Neural progenitor cell (in vitro differentiated cells): Measurements from ENCODE around the gene MORN5.

Experiments used
- EZH2 ChIP-seq: fragments of 200-600 bp; sonication (generic); IDR thresholded peaks from 2 replicates; pipeline ENCODE4 v1.6.1; 2017; ENCODE audit warnings: antibody characterized with exemption, mild to moderate bottlenecking, moderate library complexity
- TF ChIP-seq, protein P1 (sequence below): fragments of 200-600 bp; sonication (generic); IDR thresholded peaks from 2 replicates; pipeline ENCODE4 v1.5.1; 2017; ENCODE audit warnings: antibody characterized with exemption, mild to moderate bottlenecking

DNA sequence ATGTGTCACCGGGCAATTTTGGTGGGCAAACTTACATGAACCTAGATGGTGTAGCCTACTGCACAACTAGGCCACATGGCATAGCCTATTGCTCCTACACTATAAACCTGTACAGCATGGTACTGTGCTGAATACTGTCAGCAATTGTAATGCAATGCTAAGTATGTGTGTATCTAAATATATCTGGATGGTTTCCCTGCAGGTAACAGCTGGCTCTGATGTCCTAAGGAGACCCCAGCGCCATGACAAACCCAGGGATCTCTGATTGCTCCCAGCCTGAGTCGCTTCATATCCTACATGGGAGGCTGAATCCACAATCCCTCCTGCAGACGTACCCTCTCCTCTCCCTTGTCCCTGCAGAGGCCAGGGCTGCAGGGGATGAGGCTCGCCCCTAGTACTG is 40.0 kb upstream of the MORN5 start:
- TF ChIP-seq, protein P1, sequence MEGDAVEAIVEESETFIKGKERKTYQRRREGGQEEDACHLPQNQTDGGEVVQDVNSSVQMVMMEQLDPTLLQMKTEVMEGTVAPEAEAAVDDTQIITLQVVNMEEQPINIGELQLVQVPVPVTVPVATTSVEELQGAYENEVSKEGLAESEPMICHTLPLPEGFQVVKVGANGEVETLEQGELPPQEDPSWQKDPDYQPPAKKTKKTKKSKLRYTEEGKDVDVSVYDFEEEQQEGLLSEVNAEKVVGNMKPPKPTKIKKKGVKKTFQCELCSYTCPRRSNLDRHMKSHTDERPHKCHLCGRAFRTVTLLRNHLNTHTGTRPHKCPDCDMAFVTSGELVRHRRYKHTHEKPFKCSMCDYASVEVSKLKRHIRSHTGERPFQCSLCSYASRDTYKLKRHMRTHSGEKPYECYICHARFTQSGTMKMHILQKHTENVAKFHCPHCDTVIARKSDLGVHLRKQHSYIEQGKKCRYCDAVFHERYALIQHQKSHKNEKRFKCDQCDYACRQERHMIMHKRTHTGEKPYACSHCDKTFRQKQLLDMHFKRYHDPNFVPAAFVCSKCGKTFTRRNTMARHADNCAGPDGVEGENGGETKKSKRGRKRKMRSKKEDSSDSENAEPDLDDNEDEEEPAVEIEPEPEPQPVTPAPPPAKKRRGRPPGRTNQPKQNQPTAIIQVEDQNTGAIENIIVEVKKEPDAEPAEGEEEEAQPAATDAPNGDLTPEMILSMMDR, result no peak
- TF ChIP-seq EZH2, result no peak
